SIG-M5 (cell line): ENCODE measurements around the gene CERT1.

ENCODE experiments used
- DNase-seq: peaks from one replicate; lab custom pipeline; 2025; lab: John Stamatoyannopoulos, UW

CERT1 gene

DNA sequence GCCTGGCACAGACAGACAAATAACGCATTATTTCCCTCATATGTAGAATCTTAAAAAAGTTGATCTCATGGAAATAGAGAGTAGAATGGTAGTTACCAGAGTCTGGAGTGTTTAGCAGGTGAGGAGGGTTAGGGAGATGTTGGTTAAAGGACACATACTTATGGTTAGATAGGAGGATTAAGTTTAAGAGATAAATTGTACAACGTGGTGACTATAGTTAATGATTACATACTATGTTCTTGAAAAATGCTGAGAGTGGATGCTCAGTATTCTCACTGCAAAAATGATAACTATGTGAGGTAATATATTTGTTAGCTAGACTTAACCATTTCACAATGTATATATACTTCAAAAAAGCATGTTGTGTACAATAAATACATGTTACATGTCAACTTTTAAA is 38.0 kb downstream of the CERT1 start:
- no peak for DNase-seq

DNA sequence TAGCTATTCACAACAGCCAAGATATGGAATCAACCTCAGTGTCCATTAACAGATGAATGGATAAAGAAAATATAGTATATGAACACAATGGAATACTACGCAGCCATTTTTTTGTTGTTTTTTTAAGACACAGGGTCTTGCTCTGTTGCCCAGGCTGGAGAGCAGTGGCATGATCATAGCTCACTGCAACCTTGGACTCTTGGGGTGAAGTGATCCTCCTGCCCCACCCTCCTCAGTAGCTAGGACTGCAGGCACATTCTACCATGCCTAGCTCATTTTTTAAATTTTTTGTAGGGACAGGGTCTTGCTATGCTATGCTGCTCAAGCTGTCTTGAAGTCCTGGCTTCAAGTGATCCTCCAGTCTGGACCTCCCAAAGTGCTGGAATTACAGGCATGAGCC is 38.5 kb downstream of the CERT1 start:
- no peak for DNase-seq

DNA sequence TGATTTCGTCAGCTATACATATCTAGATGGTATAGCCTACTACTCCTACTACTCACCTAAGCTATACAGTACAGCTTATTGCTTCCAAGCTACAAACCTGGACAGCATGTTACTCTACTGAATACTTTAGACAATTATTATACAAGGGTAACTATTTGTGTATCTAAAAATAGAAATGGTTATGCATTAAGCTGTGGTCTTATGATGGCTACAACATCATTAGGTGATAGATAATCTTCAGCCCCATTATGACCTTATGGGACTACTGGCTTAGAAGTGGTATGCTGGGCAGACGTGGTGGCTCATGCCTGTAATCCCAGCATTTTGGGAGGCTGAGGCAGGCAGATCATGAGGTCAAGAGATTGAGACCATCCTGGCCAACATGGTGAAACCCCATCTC is 40.2 kb downstream of the CERT1 start:
- no peak for DNase-seq

DNA sequence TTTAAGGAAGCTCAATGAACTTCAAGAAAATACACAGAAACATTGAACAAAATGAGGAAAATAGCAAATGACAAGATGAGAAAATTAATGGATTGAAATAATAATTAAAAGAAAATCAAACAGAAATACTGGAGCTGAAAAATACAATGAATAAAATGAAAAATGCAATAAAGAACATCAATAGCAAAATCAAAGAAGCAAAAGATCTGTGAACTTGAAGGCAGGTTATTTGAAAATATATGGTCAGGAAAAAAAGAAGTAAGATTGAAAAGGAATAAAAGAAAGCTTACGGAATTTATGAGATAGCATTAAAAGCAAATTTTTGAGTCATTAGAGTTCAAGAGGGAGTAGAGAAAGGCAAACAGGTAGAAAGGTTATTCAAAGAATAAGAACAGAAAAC is 42.4 kb downstream of the CERT1 start:
- DNase-seq: no peak

DNA sequence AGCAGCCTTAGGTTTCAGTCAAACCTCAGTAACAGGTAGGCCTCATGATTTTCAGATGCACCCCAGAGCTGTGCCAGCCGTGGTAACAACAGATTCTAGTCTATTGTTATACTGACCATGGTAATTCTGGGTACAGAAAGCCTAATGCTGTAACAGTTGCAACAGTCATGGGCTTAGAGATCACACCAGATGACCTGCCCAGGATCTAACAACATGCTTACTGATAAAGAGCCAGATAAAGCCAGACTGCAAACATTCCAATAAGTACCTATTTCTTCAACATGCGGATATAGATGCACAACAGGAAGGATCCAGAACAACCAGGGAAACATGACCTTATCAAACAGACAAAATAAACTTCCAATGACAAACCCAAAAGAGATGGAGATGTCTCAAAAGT is 42.8 kb downstream of the CERT1 start:
- no peak for DNase-seq

DNA sequence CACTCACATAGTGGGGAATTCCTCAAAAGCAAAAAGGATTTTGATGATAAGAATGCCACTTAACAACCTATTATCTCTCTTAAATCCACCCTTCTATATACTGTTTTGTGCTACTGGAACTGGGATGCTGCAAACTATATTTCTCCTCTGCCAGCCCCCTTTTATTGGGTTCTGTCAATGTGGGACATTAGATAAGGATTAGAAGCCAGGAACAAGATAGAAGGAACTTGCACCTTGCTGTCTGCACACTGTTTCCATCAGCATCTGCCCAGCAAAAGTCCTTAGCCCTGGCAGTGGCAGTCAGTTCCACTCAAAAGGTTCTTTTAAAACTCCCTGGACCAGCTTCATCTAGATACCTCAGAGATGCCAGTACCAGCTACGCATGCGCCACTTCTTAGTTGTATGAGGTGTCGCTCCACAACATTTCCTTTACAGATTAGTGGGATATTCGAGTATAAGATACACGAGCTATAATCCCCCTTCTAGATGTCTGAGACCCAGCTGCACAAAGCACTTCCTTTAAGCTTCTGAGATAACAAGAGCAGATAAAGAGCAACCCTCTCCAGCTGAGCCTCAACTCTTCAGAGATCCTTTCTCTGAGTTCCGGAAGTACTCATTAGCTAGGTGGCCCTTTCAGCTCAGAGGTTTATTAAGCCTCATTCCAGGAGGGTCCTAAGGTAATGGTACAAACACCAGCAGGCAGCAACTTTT is 45.3 kb downstream of the CERT1 start:
- DNase-seq: no peak

DNA sequence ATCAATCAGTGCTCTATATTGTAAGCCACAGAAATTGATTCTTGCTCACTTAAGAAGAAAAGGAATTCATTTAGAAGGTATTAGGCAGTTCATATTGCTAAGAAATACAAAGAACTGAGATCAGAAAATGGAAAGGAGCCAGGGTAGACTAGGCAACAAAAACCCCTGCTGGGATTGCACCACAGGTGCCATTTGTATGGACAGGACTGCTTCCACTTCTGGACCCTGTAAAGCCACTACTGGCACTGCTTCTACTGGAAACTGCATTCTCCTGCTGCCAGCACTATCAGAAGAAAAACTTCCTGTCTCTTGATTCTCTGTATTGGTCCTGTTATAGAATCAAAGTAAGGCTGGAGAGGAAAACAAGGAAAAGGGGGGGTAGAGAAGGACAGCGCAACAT is 45.9 kb downstream of the CERT1 start:
- DNase-seq: no peak

DNA sequence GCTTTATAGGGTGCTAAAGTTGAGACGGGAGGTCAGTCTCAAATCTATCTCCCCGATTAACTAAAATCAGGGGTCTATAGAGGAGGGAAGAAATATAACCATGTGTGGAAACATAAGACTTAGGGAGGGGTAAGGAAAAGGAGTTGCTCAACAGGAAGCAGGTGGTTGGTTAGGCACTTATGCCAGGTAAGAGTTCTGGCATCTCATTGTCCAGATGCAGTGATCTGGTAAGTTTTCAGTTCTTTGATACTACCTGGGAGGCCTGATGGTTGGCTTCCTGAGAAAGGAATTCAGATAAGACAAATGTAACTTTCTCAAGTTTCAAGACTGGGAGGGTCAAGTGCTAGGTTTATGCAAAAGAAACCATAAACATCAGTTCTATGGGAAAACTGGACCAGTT is 47.7 kb downstream of the CERT1 start:
- no peak for DNase-seq

DNA sequence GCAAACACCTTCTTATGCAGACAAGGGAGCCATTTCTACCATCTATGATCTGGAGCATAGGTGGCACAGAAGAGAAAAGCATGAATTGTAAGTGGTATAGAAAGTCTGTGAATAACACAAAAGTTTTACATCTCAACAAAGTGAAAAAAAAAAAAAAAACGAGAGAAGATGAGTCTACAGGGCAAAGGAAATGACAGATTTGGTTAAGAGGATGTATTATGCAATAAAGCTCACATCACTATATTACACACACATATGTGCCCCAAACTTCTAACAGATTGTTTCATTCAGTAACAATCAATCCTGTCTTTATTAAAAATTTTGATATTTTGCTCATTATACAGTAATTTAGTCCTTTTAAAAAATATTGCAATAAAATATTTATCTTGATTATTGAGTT is 49.8 kb downstream of the CERT1 start:
- DNase-seq: no peak

DNA sequence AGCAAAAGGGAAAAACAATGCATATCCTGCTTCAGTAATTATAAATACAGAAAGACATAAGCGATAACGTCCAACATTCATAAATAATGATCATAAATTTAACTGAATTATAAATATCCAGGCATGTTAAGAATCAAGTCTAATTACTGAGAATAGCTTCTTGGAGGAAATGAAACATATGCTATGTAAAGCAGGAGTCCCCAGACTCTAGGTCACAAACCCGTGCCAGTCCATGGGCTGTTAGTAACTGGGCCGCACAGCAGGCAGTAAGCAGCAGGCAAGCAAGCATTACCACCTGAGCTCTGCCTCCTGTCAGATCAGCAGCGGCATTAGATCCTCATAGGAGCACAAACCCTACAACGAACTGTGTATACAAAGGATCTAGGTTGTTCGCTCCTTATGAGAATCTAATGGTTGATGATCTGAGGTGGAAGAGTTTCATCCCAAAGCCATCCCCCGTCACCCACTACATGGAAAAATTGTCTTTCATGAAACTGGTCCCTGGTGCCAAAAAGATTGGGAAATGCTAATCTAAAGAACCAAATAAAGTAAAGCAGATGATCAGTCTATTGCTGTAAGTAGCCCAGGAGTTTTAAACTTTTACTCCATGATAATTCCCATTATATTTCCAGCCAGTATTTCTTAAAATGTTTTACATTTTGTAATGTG is 50.4 kb downstream of the CERT1 start:
- no peak for DNase-seq

DNA sequence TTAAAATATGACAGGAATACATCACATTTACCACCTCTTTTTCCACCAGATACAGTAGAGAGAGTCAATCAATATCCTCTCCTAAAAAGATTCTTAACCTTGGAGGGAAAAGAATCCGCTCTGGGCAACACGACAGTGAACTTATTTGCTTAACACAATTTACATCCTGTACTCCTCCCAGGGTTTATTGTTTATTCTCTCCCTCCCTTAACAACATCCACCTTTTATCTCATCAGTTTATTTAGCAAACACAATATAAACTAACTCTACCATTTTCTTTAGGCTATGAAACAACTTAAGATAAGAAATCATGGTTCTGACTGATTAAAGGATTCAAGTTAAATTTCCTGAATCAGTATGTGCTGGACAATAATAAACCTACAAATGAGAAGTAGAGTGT is 50.9 kb downstream of the CERT1 start:
- DNase-seq: no peak

DNA sequence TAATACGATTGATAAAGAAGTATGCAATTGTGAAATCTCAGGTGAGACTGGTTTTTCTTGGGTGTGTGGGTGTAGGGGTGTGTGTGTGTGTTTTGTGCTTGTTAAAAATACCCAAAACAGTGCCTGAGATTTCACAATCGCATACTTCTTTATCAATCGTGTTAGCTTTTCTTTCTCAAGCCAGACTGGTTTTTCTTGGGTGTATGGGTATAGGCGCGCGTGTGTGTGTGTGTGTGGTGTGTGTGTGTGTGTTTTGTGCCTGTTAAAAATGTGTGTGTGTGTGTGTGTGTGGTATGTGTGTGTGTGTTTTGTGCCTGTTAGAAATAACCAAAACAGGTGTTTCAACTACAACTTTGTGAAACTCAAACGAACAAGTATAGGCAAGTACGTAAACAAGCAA is 53.7 kb downstream of the CERT1 start:
- no peak for DNase-seq

DNA sequence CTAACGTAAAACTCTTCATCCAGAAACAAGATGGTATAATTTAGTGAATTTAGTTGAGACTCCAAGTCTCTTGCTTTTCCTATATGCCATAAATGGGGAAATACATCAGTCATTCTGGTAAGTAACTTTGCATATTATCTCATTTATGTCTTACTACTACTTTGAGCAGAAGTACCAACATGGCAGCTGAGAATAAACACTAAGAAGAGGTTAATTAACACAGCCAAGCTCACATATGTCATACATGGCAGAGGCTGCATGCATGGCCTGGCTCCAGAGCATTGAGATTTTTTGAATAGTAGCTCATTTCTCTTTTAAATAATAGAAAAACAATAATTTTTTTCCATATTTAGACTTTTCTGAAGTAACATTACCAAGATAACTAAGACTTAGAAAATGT is 54.3 kb downstream of the CERT1 start:
- no peak for DNase-seq

DNA sequence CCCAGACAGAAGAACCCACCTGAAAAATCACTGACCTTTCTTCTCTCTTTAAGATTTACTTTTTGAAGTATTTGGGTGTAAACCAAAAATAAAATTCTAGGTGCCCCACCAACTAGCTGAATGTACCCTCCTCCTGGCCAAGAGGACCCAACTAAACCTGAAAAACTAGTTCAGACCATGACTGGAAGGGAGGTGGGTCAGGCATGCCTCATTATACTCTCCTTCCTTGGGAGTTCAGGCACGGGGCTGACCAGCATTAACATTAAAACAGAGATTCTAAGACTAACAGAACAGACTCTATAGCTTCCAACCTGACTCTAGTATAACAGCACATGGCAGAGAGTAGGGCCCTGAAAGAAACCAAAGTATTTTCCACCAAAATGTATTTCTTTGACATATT is 61.4 kb downstream of the CERT1 start:
- DNase-seq: no peak

DNA sequence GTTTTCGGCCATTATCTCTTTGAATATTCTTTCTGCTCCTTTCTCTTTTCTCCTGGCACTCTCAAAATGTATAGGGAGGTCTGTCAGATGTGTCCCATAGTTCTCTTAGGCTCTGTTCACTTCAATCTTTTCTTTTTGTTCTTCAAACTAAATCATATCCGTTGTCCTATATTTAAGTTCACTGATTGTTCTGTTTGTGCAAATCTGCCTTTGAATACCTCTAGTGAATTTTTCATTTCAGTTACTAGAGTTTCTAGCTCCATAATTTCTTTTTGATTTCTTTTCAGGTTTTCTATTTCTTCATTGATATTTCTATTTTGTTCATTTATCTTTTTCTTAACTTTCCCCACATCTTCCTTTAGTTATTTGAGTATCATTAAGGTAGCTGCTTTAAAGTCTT is 65.4 kb downstream of the CERT1 start:
- no peak for DNase-seq

DNA sequence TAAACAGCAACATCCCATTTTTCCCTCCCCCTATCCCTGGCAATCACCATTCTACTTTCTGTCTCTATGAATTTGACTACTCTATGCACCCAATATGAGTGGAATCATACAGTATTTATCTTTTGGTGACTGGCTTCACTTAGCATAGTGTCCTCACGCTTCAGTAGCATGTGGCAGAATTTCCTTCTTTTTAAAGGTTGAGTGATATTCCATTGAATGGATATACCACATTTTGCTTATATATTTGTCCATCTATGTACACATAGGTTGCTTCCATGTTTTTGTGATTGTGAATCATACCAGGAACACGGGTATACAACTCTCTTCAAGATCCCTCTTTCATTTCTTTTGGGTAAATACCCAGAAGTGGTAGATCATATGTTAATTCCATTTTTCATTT is 69.9 kb downstream of the CERT1 start:
- no peak for DNase-seq

DNA sequence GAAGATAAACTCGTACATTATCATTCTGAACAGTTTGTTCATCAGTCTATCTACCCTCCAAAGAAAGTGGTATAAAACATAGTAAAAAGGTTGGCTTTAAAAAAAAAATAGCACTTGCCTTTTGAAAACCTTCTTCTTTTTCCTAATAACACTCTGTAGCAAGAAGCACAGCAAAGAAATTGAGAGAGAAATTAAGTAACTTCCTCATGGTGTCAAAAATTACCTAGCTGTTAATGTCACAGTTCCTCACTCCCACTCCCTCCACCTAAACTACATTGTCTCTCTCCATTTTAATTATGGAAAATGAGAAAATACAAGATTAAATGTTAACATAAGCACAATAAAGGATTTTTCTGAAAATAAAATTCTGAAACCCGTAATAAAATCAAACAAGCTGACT is 72.2 kb downstream of the CERT1 start:
- no peak for DNase-seq

DNA sequence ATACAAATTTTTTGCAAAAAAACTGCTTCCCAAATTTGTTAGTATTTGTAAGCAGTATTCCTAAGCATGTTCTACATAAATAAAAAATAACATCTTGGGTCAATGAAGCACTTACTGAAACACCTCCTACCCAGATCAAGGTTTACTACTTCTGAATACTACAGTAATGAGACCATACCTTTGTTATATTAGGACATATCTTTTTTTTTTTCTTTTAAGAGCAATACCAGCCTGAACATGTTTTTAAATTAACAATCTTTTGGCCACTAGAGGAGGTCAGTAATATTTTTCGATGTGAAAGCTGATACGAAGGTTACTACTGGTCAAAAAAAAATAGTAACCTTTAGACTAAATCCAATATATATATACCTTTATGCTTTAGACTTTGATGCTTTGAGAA is 72.7 kb downstream of the CERT1 start:
- DNase-seq: no peak

DNA sequence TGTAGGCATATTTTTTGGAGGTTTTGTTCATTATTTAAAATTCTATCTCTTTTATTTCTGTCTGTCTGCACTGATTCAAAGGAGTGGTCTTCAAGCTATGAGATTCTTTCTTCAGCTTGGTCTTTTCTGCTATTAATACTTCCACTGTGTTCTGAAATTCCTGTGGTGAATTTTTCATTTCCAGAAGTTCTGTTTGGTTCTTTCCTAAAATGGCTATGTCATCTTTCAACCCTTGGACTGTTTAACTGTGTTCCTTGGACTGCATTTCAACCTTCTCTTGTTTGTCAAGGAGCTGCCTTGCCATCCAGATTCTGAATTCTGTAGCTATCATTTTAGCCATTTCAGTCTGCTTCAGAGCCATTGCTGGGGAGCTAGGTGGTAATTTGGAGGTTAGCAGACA is 76.3 kb downstream of the CERT1 start:
- no peak for DNase-seq

DNA sequence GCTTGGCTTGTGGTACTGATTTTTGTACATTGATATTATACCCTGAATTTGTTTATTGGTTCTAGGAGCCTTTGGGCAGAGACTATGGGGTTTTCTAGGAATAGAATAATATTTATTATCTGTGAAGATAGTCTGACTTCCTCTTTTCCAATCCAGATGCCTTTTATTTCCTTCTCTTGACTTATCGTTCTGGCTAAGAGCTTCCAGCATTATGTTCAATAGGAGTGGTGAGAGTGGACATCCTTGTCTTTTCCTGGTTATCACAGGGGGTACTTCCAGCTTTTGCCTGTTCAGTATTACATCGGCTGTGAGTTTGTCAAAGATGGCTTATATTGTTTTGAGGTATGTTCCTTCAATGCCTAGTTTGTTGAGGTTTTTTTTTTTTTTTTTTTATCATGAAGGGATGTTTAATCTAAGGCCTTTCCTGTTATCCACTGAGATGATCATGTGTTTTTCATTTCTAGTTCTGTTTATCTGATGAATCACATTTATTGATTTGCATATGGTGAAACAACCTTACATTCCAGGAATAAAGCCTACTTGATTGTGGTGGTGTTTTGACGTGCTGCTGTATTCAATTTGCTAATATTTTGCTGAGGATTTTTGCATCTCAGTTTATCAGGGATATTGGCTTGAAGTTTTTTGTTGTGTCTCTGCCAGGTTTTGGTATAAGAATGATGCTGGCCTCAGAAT is 77.5 kb downstream of the CERT1 start:
- DNase-seq: no peak

DNA sequence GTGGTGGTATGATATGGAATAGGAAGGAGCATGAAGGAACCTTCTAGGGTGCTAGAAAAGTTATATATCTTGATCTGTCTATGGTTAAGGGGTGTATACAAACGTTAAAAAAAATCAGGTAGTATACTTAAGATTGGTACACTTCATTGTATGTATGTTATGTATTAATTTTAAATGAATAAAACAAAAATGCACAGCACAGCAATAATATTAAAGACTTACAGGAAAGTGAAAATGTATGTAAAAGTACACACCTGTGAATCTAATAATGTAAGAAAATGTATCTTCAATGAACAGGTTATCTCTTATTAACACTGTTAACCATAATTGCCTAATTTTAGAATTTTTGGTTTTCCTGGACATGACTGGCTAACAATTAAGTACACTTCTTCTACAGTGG is 97.2 kb downstream of the CERT1 start:
- no peak for DNase-seq

DNA sequence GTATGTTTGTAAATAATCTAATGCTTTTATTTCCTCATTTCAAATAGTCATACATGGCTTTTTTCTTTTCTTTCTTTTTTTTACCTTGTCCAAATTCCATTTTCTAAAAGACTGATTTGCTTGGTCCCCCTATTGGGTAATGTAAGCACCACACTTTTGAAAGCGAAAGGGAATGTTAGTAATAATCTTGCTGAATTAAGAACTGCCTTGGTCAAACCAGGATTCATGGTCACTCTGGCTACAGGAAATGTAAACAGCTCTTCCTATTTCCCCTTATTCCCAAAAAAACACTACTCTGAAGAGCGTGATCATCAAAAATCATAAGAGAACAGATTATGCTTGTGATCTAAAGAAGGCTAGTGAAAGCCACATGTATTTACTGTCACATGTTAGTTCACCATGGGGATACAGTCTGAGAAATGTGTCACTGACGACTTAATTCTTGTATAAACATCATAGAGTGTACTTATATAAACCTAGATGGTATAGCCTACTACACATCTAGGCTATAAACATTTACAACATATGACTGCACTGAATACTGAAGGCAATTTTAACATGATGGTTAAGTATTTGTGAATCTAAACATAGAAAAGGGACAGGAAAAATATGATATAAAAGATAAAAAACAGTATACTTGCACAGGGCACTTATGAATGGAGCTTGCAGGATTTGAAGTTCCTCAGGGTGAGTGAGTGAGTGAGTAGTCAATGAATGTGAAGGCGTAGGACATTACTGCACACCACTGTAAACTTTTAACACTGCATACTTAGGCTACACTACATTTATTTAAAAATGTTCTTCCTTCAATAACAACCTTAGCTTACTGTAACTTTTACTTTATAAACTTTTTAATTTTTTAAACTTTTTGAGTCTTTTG is 99.1 kb downstream of the CERT1 start:
- DNase-seq: no peak

DNA sequence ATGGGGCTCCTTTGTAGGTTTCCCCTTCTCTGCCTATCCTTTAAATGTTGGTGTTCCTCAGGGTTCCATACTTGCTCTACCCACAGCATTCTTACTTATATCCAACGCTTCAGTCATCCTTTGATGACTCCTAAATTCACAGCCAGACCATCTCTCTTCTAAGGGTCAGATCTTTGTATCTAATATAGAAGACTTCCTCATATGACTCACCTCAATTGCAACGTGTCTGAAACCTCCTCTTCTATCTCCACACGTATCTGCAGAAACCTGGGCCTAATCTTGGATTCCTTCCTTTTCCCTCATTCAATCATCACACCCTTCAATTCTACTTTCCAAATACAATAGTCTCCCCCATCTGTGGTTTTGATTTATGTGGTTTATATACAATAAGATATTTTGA is 106.1 kb downstream of the CERT1 start:
- no peak for DNase-seq
